ENCODE results near the gene KEL.

The KEL gene

DNA sequence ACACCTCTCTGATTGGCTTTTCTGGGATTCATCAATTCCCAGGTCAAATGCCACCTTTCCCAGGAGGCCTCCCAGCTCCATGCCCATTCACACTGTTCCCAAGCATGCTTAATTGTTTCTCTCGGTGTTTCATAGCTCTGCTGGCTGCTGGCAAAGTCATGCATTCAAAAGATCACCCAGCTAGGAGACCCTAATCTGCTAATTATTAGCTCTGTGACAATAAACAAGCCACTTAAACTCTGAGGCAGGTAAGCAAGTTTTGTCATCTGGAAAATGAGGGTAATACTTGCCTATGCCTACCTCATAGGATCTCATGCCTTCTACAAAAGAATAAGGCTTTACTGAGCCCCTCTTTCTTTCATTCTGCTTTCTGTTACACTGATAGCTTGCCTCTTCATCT lies 828 bp upstream of the KEL start:
- no peak for DNase-seq (ENCODE audit: low read depth, low spot score)

GRCh38 chr7:142961595-142961972 lies 579 bp downstream of the KEL start:
- DNase-seq (ENCODE audit: low read depth, low spot score): no peak

GRCh38 chr7:142960955-142961512 lies 1.1 kb downstream of the KEL start:
- no peak for DNase-seq (ENCODE audit: low read depth, low spot score)

DNA sequence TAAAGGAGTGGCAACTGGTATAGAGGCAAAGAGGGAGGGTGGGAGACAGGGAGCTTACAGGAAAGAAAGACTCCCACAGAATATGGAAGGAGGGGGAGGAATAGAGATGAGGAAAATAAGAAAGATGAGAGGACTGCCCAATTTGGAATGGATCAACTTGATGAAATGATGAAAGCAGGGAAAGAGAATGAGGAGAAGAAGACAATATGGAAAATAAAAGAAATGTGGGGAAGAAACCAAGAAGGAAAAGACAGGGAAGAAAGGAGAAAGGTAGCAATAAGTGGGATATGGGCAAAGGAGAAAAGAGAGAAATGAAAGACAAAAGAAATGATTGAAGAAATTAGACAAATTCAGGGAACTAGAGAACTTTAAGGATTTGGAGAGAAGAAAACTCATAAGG lies 3.0 kb downstream of the KEL start:
- no peak for DNase-seq (ENCODE audit: low read depth, low spot score)

DNA sequence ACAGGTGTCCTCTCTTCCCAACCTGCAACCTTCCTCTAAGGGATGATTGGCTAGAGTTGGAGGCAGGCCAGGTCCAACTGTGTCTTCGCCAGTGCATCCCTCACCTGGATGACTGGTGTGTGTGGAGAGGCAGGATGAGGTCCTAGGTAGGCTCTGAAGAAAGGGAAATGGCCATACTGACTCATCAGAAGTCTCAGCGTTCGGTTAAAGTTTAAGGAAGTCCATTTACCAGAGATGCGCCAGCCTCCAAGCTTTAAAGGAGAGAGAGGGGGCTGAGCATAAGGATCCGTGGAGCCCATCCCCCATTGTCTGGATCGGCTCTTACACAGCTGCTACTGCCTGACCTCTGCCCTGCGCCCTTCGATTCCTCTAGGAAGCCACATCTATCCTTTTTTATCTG lies 4.4 kb downstream of the KEL start:
- DNase-seq (ENCODE audit: low read depth, low spot score): no peak

DNA sequence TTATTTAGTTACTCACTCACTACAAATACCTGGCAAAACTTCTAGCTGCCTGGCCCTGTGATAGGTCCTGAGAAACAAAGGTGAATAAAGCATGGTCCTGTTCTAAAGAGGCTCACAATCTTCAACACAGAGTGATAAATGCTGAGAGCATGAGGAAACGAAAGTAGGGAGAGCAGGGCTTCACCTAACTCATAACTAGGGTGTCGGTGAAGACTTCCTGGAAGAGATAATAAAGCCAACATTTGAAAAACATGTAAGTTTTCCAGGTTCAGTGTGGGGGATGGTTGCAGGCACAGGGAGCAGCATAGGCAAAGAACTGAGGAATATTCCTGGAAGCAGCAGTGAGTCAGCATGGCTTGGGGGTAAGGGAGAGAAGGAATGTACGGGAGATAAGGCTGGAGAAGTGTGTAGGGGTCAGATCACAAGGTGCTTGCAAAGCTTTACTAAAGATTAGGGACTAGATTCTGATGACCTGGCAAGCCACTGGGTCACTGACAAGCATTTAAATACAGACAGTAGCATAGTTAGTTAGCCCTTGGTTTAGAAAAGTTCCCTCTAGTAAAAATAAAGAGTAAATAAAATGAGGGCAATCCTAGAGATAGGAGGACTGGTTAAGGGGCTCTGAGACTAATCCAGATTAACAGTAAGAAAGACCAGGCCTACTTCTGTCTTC lies 5.1 kb downstream of the KEL start:
- no peak for DNase-seq (ENCODE audit: low read depth, low spot score)

DNA sequence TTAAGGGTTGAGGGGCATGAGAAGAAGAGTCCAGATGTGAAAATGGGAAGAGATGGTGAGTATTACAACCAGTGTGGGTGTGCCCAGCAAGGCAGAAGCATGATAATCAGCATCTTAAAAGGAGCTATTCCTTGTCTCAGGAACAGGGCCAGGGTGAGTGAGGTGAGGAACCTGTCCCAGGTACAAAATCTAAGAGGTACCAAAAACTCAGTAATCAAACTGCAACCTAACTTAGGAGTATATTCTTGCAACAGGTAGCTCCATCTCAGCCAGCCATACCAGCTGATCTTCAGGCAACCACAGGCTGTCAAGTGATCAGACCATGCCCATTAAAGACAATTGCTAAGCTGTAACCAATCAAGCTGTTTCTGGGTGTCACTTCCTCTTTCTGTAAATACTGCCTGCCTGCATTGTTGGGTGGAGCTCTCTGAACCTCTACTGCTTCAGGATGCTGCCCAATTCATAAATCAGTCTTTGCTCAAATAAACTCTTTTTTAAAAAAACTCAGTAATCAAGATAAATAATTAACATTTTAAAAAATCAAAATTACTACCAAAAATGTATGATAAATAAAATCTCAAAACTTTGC lies 7.4 kb downstream of the KEL start:
- no peak for DNase-seq (ENCODE audit: low read depth, low spot score)

- no peak for DNase-seq (ENCODE audit: low read depth, low spot score)
These were observed 11.9 kb downstream of the KEL start for GRCh38 chr7:142950235-142950634.

DNA sequence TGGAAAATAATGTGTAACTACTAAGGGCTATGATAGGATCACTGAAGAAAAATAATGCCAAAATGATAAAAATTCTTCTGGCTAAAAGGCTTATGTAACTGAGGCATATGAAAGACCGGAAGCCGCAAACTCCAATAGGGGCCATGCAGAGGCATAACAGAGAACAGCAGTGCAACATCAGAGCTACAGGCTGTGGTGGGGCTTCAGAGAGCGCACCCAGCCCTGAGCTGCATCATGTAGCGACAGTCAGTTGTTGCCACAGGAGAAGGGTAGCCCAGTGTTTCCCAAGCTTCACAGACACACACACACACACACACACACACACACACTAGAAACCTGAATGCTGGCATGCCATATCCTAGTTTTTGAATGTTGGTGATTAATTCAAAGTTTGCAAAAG lies 13.6 kb downstream of the KEL start:
- DNase-seq (ENCODE audit: low read depth, low spot score): no peak

- no peak for DNase-seq (ENCODE audit: low read depth, low spot score)
These were observed 17.2 kb downstream of the KEL start for GRCh38 chr7:142945001-142945400.

DNA sequence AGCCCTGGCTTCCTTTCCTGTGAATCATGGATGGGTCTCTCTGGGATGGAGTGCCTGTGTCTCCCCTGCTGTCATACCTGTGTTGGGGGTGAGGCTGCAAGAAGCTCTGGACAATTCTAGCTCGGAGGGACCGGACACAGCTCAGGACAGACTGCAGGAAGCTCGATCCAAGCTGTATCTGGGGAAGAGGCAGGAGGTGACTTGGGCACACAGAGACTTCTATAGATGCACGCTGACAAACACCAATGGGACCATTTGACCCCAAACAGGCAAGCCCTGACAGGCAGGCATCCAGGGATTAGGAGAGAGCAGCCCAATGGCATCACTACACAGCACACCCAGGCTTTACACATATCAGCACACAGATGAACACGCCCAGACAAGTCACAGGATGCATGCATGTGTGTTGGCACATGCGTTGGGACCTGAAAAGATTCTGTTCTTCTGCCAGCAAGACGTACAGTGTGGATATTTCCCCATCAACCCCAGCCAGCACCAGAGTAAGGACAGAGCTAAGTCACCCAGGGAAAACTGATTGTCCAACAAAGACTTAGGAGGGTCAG lies 18.4 kb downstream of the KEL start:
- DNase-seq (ENCODE audit: low read depth, low spot score): no peak

- DNase-seq (ENCODE audit: low read depth, low spot score): no peak
These were observed 19.4 kb downstream of the KEL start for GRCh38 chr7:142942746-142943145.

DNA sequence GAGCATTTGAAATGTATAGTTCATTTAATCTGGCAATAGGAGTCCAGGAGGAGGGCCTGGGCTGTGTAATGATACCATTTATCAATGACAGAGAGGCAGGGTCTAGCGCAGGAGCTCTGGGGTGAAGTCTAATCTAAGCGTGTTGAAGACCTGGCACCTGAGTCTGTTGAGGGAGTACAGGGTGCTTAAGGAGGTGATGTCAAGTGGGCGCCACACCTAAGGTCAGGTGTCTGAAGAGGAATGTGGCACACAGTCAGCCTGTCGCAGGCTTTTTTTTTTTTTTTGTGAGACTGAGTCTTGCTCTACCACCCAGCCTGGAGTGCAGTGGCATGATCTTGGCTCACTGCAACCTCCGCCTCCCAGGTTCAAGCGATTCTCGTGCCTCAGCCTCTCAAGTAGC lies 20.6 kb downstream of the KEL start:
- no peak for DNase-seq (ENCODE audit: low read depth, low spot score)

DNA sequence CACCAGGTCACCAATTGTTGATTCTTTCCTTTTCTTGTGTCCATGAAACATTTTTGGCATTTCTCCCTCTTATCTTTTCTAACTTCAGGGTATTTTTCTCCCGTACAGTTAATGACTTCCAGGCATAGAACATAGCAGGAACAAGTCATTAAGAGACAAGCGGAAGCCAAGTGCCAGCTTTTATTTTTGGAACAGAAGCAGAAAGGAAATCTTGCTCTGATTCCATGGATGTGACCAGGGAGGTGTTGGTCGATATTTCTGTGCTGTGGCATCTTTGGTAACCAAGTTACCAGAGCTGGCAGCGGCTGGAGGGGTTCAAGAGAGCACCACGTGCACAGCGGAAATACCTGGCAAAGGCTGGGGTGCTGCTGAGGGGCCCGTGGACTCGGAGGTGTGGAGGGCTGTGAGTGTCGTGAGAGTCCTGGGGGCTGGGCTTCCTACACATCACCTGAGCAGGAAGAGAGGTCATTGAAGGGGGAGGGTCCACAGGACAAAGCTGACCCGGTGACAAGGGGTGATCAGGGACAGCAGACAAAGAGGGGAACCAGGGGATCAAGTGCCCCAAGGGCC lies 21.1 kb downstream of the KEL start:
- DNase-seq (ENCODE audit: low read depth, low spot score): no peak

DNA sequence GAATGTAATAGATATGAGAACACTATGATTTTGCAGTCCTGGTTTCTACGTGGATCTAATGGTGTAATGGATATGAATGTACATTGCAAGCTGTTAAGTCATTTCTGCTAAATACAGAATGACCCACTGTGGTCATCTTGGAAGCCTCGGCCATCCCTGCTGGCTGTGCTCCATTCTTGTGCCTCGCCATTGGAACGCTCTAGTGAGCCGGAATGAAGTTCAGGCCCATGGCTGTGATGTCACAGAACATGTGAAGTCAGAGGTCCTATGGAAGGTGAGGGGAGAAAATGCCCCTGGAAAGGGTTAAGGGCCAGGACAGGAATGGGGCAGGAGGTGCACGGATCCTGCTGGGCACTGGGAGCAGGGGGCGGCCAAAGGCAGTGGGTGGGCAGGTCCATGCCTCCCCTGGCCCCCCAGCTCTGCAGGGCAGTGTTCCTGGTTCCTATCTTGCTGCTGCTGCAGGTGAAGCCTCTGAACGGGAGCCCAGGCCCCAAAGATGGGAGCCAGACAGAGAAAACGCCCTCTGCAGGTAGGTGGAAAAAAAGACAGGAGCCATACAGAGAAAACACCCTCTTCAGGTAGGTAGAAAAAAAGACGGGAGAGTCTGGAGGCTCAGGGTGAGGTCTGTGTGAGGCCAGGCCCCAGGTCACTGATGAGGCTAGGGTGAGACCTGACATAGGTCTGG lies 22.8 kb downstream of the KEL start, which contains the start of gene LLCFC1:
Gene LLCFC1, plus strand, starts transcription at position 259 of the 685 bp plus-strand sequence. Its CDS starts 138 bp downstream, at position 397.
- DNase-seq (ENCODE audit: low read depth, low spot score): no peak

- no peak for DNase-seq (ENCODE audit: low read depth, low spot score)
These were observed 23.6 kb downstream of the KEL start for GRCh38 chr7:142938611-142939010.

- no peak for DNase-seq (ENCODE audit: low read depth, low spot score)
These were observed 26.1 kb downstream of the KEL start for GRCh38 chr7:142935941-142936565.

- no peak for DNase-seq (ENCODE audit: low read depth, low spot score)
These were observed 28.1 kb downstream of the KEL start for GRCh38 chr7:142934056-142934455.

DNA sequence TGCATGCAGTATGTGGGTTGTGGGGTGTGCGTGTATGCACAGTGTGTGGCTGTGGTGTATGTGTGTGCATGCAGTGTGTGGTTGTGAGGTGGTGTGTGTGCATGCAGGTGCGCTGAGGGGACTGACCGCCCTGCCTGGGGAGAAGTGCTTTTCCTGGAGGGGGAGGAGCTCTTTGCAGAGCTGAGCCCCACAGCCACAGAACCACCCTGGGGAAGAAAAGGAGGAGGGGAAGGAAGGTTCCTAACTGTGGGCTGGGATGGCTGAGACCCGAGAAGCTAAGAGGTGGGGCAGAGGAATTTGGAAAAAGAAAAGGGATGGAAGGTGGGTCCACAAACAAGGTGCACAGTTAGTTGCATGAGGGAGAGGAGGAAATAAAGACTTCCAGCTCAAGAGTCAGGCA lies 28.5 kb downstream of the KEL start, which contains the start of gene TRPV5:
Gene TRPV5, minus strand, starts transcription at position 123 of the 400 bp plus-strand sequence. CDS start 287 bp downstream, outside the sequence.
- no peak for DNase-seq (ENCODE audit: low read depth, low spot score)

GRCh38 chr7:142933092-142933475 lies 29.1 kb downstream of the KEL start:
- no peak for DNase-seq (ENCODE audit: low read depth, low spot score)

- DNase-seq (ENCODE audit: low read depth, low spot score): no peak
These were observed 29.6 kb downstream of the KEL start for GRCh38 chr7:142932386-142933091.
